Lung (tissue), 4 donors: Measurements from ENCODE around the gene CAMKMT. TPM values are rescaled to one million over a fixed set of nuclear protein-coding genes. Genes with fewer than 3 reads are reported as not detected.

Source experiments
- polyA plus RNA-seq, 2 donors: library from polyadenylated mRNA; stranded (reverse); fragments of 200-250 nt; gene quantifications; one replicate each; pipeline ENCODE4 v1.2.1, GENCODE V29; 2013
- total RNA-seq, 2 donors: library from RNA; depleted of rRNA in 1 of 2; stranded (reverse); fragments of >200 nt in 1 of 2; gene quantifications; one replicate each; pipeline ENCODE4 v1.2.1, GENCODE V29; 2014 to 2021
- donor health status: Bipolar disorder and iron deficiency.
- donor health status: healthy.
- donor health status: DM: yes; HTN: yes; CAD: no.

CAMKMT gene
- total and polyA plus RNA-seq, 4 donors = 3.6 to 19.7 (median 8.4) TPM

Other genes with a start within 250 kb of the CAMKMT start
- gene PPM1B, start 193.1 kb upstream of the CAMKMT start, total RNA-seq = 10 to 100 TPM; 35.7 to 66.2 TPM
- 10 to 100 TPM; 18.2 to 23.5 TPM for gene PPM1B, start 193.1 kb upstream of the CAMKMT start, polyA plus RNA-seq
- gene SLC3A1, start 86.5 kb upstream of the CAMKMT start, total RNA-seq = under 1 TPM; 0.09 to 0.54 TPM
- gene SLC3A1, start 86.5 kb upstream of the CAMKMT start, polyA plus RNA-seq = under 1 TPM; 0.10 to 0.12 TPM
- gene PREPL, start 453 bp upstream of the CAMKMT start, total RNA-seq = 100 to 1,000 TPM in 1 of 2 donors, 10 to 100 TPM in 1; 40.7 to 101 TPM
- 10 to 100 TPM in 1 of 2 donors, 1 to 10 TPM in 1; 8.3 to 16.1 TPM for gene PREPL, start 453 bp upstream of the CAMKMT start, polyA plus RNA-seq